Frontal cortex (tissue), 4 donors: ENCODE data around the gene PTCHD1. TPM values are rescaled to one million over a fixed set of nuclear protein-coding genes. Genes with fewer than 3 reads are reported as not detected.

Experiments used
- DNase-seq, 2 donors: peaks; one replicate each; pipeline ENCODE4 v3.0.0; 2012; ENCODE audit warnings: low spot score in 2 of 2
- FAIRE-seq: peaks from 2 replicates; lab custom pipeline; 2012; peaks lifted over from hg19 to GRCh38; lab: Jason Lieb, UNC
- total RNA-seq: library from RNA; depleted of rRNA; stranded (reverse); fragments of >200 nt; gene quantifications from one replicate; pipeline ENCODE4 v1.2.3, GENCODE V29; 2014
- donor health status: control.
- donor health status: control.
- donor health status: control.

PTCHD1 gene
- total RNA-seq, result 8.6 TPM

- no peak for FAIRE-seq
- DNase-seq, result no peak
Measured at GRCh38 chrX:23334848-23335599, at the start of gene PTCHD1. Gene PTCHD1 (plus strand): TSS chrX:23334849. CDS start chrX:23334876, 27 bp downstream.

GRCh38 chrX:23286731-23287130, 47.9 kb upstream of the PTCHD1 start:
- no peak for DNase-seq
- no peak for FAIRE-seq

GRCh38 chrX:23287191-23287725, 47.4 kb upstream of the PTCHD1 start:
- DNase-seq (no peak), FAIRE-seq (no peak)

- no peak for FAIRE-seq
- DNase-seq, result no peak
Measured at GRCh38 chrX:23292354-23292987, 42.2 kb upstream of the PTCHD1 start.

- no peak for FAIRE-seq
Measured at GRCh38 chrX:23292988-23293651, 41.5 kb upstream of the PTCHD1 start.

GRCh38 chrX:23304881-23305280, 29.8 kb upstream of the PTCHD1 start:
- FAIRE-seq (no peak), DNase-seq (no peak)

More at GRCh38 chrX:23292988-23293651, 41.5 kb upstream of the PTCHD1 start:
- no peak for DNase-seq

GRCh38 chrX:23311731-23312130, 22.9 kb upstream of the PTCHD1 start:
- DNase-seq (no peak), FAIRE-seq (no peak)

- no peak for FAIRE-seq
- no peak for DNase-seq
Measured at GRCh38 chrX:23312136-23312535, 22.5 kb upstream of the PTCHD1 start.

GRCh38 chrX:23317799-23318724, 16.6 kb upstream of the PTCHD1 start:
- FAIRE-seq (no peak), DNase-seq (no peak)

GRCh38 chrX:23327104-23327503, 7.5 kb upstream of the PTCHD1 start:
- DNase-seq, result no peak
- no peak for FAIRE-seq

- no peak for FAIRE-seq
- DNase-seq, result no peak
Measured at GRCh38 chrX:23331701-23332100, 2.9 kb upstream of the PTCHD1 start.

- no peak for FAIRE-seq
- DNase-seq, result no peak
Measured at GRCh38 chrX:23332101-23332887, 2.4 kb upstream of the PTCHD1 start.

GRCh38 chrX:23332888-23333821, 1.5 kb upstream of the PTCHD1 start:
- DNase-seq, result no peak
- FAIRE-seq, result no peak

GRCh38 chrX:23333842-23334520, 668 bp upstream of the PTCHD1 start:
- FAIRE-seq, result no peak

GRCh38 chrX:23334521-23334847, 165 bp upstream of the PTCHD1 start:
- no peak for FAIRE-seq
- no peak for DNase-seq

More at GRCh38 chrX:23333842-23334520, 668 bp upstream of the PTCHD1 start:
- no peak for DNase-seq

GRCh38 chrX:23338334-23338733, 3.7 kb downstream of the PTCHD1 start:
- FAIRE-seq (no peak), DNase-seq (no peak)

GRCh38 chrX:23341452-23341851, 6.8 kb downstream of the PTCHD1 start:
- DNase-seq (no peak), FAIRE-seq (no peak)
